ENCODE data around the gene CD82. TPM values are rescaled to one million over a fixed set of nuclear protein-coding genes. Genes with fewer than 3 reads are reported as not detected.

The CD82 gene
- total and polyA plus RNA-seq, 2 of the 8 experiments (the other 6 are each of a cell fraction or from before 2014, with no cell fraction given): 7.9 to 10.3 TPM

DNA sequence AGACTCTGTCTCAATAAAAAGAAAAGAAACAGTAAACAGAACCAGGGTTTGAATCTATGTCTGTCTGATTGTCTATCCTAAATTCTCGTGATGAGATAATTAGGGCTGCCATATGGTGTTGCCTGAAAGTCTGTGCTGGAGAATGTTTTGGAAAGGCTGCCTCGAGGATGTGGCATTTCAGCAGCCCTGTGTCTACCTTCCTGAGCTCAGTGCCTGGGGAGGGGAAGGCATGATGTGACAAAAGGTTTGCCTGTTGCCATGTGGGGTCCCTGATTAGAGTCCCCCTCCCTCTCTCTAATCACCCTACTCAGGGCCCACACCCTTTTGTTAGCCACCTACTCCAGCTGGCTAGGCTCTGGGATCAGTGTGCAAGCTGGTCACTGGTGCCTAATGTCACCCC, 15.2 kb downstream of the CD82 start (continued):
- TF ChIP-seq, protein P1, sequence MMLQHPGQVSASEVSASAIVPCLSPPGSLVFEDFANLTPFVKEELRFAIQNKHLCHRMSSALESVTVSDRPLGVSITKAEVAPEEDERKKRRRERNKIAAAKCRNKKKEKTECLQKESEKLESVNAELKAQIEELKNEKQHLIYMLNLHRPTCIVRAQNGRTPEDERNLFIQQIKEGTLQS (IDR thresholded peaks at IDR 0.05; ENCODE audit: insufficient read depth, low read depth, low read length): no peak
- no peak for TF ChIP-seq RAD21 (IDR thresholded peaks at IDR 0.05 in 1 of 2, conservative IDR thresholded peaks at IDR 0.05 in 1 of 2; ENCODE audit: low read depth in 2 of 2, low read length in 2 of 2)
- no peak for TF ChIP-seq CBX5 (IDR thresholded peaks at IDR 0.05; ENCODE audit: low read depth, low read length)
- TF ChIP-seq, protein P2, sequence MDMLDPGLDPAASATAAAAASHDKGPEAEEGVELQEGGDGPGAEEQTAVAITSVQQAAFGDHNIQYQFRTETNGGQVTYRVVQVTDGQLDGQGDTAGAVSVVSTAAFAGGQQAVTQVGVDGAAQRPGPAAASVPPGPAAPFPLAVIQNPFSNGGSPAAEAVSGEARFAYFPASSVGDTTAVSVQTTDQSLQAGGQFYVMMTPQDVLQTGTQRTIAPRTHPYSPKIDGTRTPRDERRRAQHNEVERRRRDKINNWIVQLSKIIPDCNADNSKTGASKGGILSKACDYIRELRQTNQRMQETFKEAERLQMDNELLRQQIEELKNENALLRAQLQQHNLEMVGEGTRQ (IDR thresholded peaks at IDR 0.05; ENCODE audit: low read length): no peak
- no peak for TF ChIP-seq SP2 (IDR thresholded peaks at IDR 0.05; ENCODE audit: low read length)
